Endothelial cell of umbilical vein (primary cell): ENCODE data around the gene DSCAML1. TPM values are rescaled to one million over a fixed set of nuclear protein-coding genes. Genes with fewer than 3 reads are reported as not detected.
A peak's percentile ranks its signal among the peaks of the same experiment; 100 is the strongest.

Source experiments
- BruUV-seq: library from RNA; stranded (reverse); fragments of 400-500 nt; replicated peaks from 2 replicates; lab custom pipeline; 2021; lab: Mats Ljungman, UMichigan
- CTCF ChIA-PET: fragments of 300-600, 350-600 bp; sonication (Branson Sonifier 250); formaldehyde crosslinking; loops from one replicate; lab custom pipeline; 2021; ENCODE audit warnings: antibody characterized with exemption, inconsistent platforms; lab: Charles Lee
- POLR2A ChIA-PET: fragments of 300-600, 350-600 bp; sonication (Branson Sonifier 250); formaldehyde crosslinking; loops from one replicate; lab custom pipeline; 2021; ENCODE audit warnings: antibody characterized with exemption, inconsistent platforms; lab: Charles Lee
- DNase-seq: peaks from one replicate; pipeline ENCODE4 v3.0.0-alpha.2; 2011; ENCODE audit warnings: low read depth, low spot score
- FAIRE-seq: peaks from 2 replicates; lab custom pipeline; 2011; peaks lifted over from hg19 to GRCh38; lab: Jason Lieb, UNC
- H2AFZ ChIP-seq: 2 replicates; pipeline ENCODE4 v1.6.0; 2012; ENCODE audit warnings: low read depth, low read length, control low read depth, inconsistent platforms
- H3K27ac ChIP-seq: 2 replicates; pipeline ENCODE4 v1.5.1; 2011; ENCODE audit warnings: low read depth, mild to moderate bottlenecking, control low read depth, low read length, moderate library complexity; ENCODE audit not compliant: insufficient read depth
- H3K27me3 ChIP-seq, 2 experiments: 2 replicates each; pipeline versions ENCODE4 v1.6.0 to v1.6.1; 2011; ENCODE audit warnings: low read length in 2 of 2, mixed read lengths in 1 of 2; ENCODE audit not compliant: control insufficient read depth in 2 of 2, insufficient read depth in 2 of 2
- H3K36me3 ChIP-seq, 2 experiments: 2 replicates in 1 of 2; 3 replicates in 1 of 2; pipeline ENCODE4 v1.5.1; 2011; ENCODE audit warnings: low read length in 2 of 2, mild to moderate bottlenecking in 1 of 2, moderate library complexity in 1 of 2; ENCODE audit not compliant: control insufficient read depth in 2 of 2, insufficient read depth in 2 of 2; ENCODE audit errors: extremely low read depth in 1 of 2
- H3K4me1 ChIP-seq: 3 replicates; pipeline ENCODE4 v1.5.1; 2011; ENCODE audit warnings: mild to moderate bottlenecking, low read length; ENCODE audit not compliant: control insufficient read depth, insufficient read depth; ENCODE audit errors: extremely low read depth
- H3K4me2 ChIP-seq: 2 replicates; pipeline ENCODE4 v1.6.1; 2011; ENCODE audit warnings: low read length, control low read depth, mixed read lengths; ENCODE audit not compliant: insufficient read depth
- H3K4me3 ChIP-seq, 3 experiments: fragments of 200-600 bp in 1 of 3; sonication (generic), shearing (Covaris generic) in 1 of 3; replicated peaks in 1 of 3; 2 replicates each; pipeline ENCODE4 v1.5.1; 2011 to 2016; ENCODE audit warnings: control low read depth in 3 of 3, low read length in 3 of 3, mild to moderate bottlenecking in 2 of 3, inconsistent platforms in 1 of 3, low read depth in 1 of 3, moderate library complexity in 1 of 3; ENCODE audit not compliant: insufficient read depth in 1 of 3
- H3K79me2 ChIP-seq: 2 replicates; pipeline ENCODE4 v1.6.0; 2012; ENCODE audit warnings: low read length, inconsistent platforms; ENCODE audit not compliant: control insufficient read depth, insufficient read depth
- H3K9ac ChIP-seq: replicated peaks from 2 replicates; pipeline ENCODE3; 2011; ENCODE audit warnings: low read length, control low read depth; ENCODE audit not compliant: insufficient read depth; ENCODE audit errors: extremely low read depth
- H3K9me1 ChIP-seq: replicated peaks from 3 replicates; pipeline ENCODE4 v1.6.0; 2011; ENCODE audit warnings: mild to moderate bottlenecking, low read length; ENCODE audit not compliant: control insufficient read depth, insufficient read depth; ENCODE audit errors: extremely low read depth
- H3K9me3 ChIP-seq: replicated peaks from 2 replicates; pipeline ENCODE4 v1.5.1; 2012; ENCODE audit warnings: low read length, inconsistent platforms; ENCODE audit not compliant: control insufficient read depth, insufficient read depth
- H4K20me1 ChIP-seq: replicated peaks from 2 replicates; pipeline ENCODE3; 2011; ENCODE audit warnings: mild to moderate bottlenecking, low read length; ENCODE audit not compliant: control insufficient read depth, insufficient read depth; ENCODE audit errors: extremely low read depth
- EZH2 ChIP-seq: IDR thresholded peaks from 2 replicates; pipeline ENCODE4 v1.6.1; 2012; ENCODE audit warnings: borderline replicate concordance, low read depth, mild to moderate bottlenecking, moderate library complexity, low read length, inconsistent platforms; ENCODE audit not compliant: severe bottlenecking
- FOS ChIP-seq: IDR thresholded peaks from 2 replicates; pipeline ENCODE4 v1.6.1; 2011; ENCODE audit warnings: mild to moderate bottlenecking, low read length, moderate library complexity, borderline replicate concordance; ENCODE audit not compliant: insufficient read depth
- MYC ChIP-seq: IDR thresholded peaks from one replicate; pipeline ENCODE4 v1.6.1; 2011; ENCODE audit warnings: mild to moderate bottlenecking, low read depth, low read length
- dilution Hi-C: fragments of 300-500 bp; cut with MboI; formaldehyde crosslinking; loops from one replicate; pipeline ENCODE4 v1.15.0; 2019; ENCODE audit warnings: low sequenced_read_pairs; ENCODE audit not compliant: extremely low pct_ligation_motif_present
- intact Hi-C: fragments of 100-400 bp; cut with micrococcal nuclease; formaldehyde crosslinking; loops from one replicate; pipeline ENCODE4 v1.10.0; 2022
- polyA plus RNA-seq, 4 experiments: library from polyadenylated mRNA; depleted of rRNA in 3 of 4; stranded (reverse) in 3 of 4; unstranded in 1 of 4; fragments of >200 nt; gene quantifications; 2 replicates each; pipeline versions ENCODE4 v1.2.1 to v1.2.3, GENCODE V29; 2011 to 2012; ENCODE audit warnings: missing spikeins in 1 of 4
- total RNA-seq: library from RNA; stranded (reverse); gene quantifications from 2 replicates; pipeline ENCODE4 v1.2.3, GENCODE V29; 2021
- TF ChIP-seq, protein P1 (sequence below), 2 donors: IDR thresholded peaks; 1 replicate in 1 of 2; 2 replicates in 1 of 2; pipeline ENCODE4 v1.5.1; 2011; ENCODE audit warnings: low read length in 2 of 2, mild to moderate bottlenecking in 2 of 2, moderate library complexity in 2 of 2, control low read depth in 1 of 2, inconsistent platforms in 1 of 2, low read depth in 1 of 2; ENCODE audit not compliant: insufficient read depth in 1 of 2; ENCODE audit errors: extremely low read depth in 1 of 2

DSCAML1 gene
- total and polyA plus RNA-seq, 2 donors (not counting 3 experiments of a cell fraction or from before 2014, with no cell fraction given) = not detected

DNA sequence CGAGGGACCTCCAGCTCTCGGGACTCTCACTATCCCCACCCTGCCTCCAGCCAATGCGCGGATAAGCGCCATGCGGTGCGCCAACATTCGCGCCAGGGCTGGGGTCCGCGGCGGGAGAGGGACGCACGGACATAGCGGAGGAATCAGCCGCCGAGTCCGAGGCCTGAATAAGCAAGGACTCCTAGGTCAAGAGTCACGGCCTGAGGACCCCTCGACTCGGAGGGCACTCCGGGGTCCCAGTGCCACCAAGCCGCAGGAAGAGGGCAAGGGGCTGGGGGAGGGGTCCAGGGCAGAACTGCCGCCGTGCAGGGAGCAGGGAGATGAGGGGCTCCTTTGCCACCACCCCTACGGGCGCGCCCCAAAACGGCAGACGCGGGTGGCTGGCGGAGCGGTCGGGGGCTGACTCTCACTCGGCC lies 552 bp downstream of the DSCAML1 start:
- Histone ChIP-seq H2AFZ (no peak overlapping the region), H3K4me1 (no peaks in the 10 kb centered on the region), H3K27ac (no peak overlapping the region), H3K9me3 (no peaks in the 10 kb centered on the region), H3K36me3 (no peaks in the 10 kb centered on the region), H4K20me1 (no peaks in the 10 kb centered on the region), H3K9ac (no peak overlapping the region), H3K4me3 (no peak overlapping the region), H3K4me2 (no peak overlapping the region), H3K9me1 (no peaks in the 10 kb centered on the region), H3K79me2 (no peaks in the 10 kb centered on the region), H3K27me3 (peaks cover 44% of the 10 kb centered on the region in 2 experiments)
- dilution Hi-C loops (no loop called here), intact Hi-C loops (no loop called here)
- TF ChIP-seq EZH2 (peak; percentile 86), MYC (no peak)
- ChIA-PET POLR2A (no interaction called here), CTCF (no interaction called here)
- no TSS peak for BruUV-seq
- DNase-seq (no peak), FAIRE-seq (no peak)

DNA sequence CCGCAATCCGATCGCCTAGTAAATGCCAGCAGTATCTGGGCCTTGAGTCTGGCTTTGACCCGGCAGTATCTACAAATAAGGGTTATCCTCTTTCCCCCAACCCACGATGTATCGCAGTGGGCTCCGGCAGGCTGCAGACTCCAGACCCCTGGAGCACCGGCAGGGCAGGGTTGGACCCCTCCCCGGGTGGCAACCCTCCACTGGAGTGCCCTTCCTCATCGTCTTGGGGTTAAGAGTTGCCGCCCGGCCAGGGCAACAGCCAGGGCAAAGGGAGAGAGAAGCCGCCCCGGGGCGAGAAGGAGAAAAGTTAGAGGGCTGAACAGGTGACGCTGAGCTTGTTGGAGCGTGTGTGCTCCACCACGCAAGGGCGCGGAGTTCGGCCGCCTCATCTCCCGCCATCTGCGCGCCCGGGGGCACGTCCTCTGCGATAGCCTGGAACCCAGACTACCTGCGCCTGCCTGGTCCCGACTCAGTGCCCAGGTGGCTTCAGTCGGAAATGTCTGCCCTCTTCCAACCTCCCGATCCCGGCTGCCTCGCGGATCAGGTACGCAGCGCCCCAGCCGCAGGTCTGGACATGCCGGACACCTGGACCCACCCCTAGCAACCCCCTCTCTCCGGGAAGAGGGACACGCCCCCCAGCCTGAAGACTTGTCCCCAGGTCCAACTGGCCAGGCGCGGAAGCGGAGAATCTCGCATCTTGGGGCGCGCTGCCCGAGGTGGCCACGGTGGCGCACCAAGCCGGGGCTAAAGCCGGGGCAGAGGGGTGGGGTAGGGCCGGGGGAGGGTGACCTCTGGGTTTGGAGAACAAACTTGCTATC lies 1.2 kb downstream of the DSCAML1 start:
- H3K4me1 ChIP-seq = no peaks in the 10 kb centered on the region
- dilution Hi-C loops = no loop called here
- ChIA-PET CTCF (no interaction called here), POLR2A (no interaction called here)
- no peaks in the 10 kb centered on the region for H3K79me2 ChIP-seq
- TF ChIP-seq EZH2 = peak; percentile 73
- no peak for TF ChIP-seq FOS
- TF ChIP-seq, protein P1, sequence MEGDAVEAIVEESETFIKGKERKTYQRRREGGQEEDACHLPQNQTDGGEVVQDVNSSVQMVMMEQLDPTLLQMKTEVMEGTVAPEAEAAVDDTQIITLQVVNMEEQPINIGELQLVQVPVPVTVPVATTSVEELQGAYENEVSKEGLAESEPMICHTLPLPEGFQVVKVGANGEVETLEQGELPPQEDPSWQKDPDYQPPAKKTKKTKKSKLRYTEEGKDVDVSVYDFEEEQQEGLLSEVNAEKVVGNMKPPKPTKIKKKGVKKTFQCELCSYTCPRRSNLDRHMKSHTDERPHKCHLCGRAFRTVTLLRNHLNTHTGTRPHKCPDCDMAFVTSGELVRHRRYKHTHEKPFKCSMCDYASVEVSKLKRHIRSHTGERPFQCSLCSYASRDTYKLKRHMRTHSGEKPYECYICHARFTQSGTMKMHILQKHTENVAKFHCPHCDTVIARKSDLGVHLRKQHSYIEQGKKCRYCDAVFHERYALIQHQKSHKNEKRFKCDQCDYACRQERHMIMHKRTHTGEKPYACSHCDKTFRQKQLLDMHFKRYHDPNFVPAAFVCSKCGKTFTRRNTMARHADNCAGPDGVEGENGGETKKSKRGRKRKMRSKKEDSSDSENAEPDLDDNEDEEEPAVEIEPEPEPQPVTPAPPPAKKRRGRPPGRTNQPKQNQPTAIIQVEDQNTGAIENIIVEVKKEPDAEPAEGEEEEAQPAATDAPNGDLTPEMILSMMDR (IDR thresholded peaks at IDR 0.05; ENCODE audit: extremely low read depth in 1 of 2, insufficient read depth in 1 of 2, low read depth in 1 of 2, low read length in 2 of 2) = no peak
- no peaks in the 10 kb centered on the region for H3K36me3 ChIP-seq
- no TSS peak for BruUV-seq
- DNase-seq (no peak), FAIRE-seq (no peak)
- no peak overlapping the region for H3K9ac ChIP-seq
- no peaks in the 10 kb centered on the region for H4K20me1 ChIP-seq
- no peak overlapping the region for H2AFZ ChIP-seq
- no peak overlapping the region for H3K4me3 ChIP-seq
- no peak overlapping the region for H3K4me2 ChIP-seq
- no peak overlapping the region for H3K27ac ChIP-seq
- intact Hi-C loops = no loop called here
- H3K9me3 ChIP-seq = no peaks in the 10 kb centered on the region
- peaks cover 42 to 44% of the 10 kb centered on the region in 2 experiments for H3K27me3 ChIP-seq
- no peaks in the 10 kb centered on the region for H3K9me1 ChIP-seq
